ENCODE results near the gene NMRAL1. TPM values are rescaled to one million over a fixed set of nuclear protein-coding genes. Genes with fewer than 3 reads are reported as not detected.

The NMRAL1 gene
- total and polyA plus RNA-seq, 10 donors: 26.3 to 58.6 (median 41.8) TPM

DNA sequence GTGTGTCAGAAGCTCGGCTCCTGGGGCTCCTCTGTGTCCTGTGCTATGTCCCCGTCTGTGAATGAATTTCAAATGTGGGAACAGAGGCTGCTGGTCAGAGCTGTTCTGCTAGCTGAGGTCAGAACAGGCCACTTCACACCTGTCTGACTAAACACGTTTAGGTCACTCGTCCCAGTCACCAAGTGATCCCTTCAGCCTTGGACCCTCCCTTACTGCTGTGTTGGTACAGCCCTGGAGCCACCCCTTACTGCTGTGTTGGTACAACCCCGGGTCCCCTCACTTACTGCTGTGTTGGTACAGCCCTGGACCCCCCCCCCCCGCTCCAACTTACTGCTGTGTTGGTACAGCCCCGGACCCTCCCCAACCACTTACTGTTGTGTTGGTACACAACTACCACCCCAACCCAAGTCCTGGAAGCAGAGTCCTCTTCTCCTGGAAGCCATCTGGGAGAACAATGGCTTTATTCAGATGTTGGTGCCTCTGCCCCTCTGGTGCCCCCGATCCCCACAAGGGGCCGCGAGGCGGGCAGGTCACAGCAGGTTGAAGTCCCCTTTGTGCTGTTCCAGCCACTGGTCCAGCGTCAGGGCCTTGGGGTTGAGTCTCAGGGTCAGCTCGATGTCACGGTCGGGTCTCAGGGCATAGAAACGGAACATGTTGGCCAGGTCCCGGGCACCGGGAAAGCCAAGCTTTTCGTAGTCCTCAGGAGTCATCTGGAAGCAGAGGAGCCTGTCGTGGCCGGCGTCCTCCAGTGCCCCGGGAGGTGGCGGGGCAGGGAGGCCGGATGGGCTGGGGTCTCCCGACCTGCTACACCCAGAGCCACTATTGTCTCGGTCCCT lies 13.0 kb downstream of the NMRAL1 start:
- Histone ChIP-seq H3K4me3 (no peak overlapping the region), H3K4me1 (peaks cover 0 to 42% (median 16%) of the 10 kb centered on the region in 6 donors), H3K36me3 (peaks cover 0 to 91% (median 45%) of the 10 kb centered on the region in 6 donors), H3K9me3 (no peaks in the 10 kb centered on the region), H3K27ac (no peak overlapping the region), H3K27me3 (replicated peaks in 1 of 7) (no peaks in the 10 kb centered on the region)
- WGBS, 5 donors: 87 to 91% (median 90%) methylated on average over 14 to 27 of the region's 27 CpGs
- intact Hi-C loops (cut with DNase I; ENCODE audit: low total_unique reads): no loop called here
- no peak for DNase-seq
- TF ChIP-seq POLR2AphosphoS5 (IDR thresholded peaks at IDR 0.05) (peak in 1 of 3 donors; percentile 31), POLR2A (IDR thresholded peaks at IDR 0.05) (no peak)
- TF ChIP-seq, protein P1, sequence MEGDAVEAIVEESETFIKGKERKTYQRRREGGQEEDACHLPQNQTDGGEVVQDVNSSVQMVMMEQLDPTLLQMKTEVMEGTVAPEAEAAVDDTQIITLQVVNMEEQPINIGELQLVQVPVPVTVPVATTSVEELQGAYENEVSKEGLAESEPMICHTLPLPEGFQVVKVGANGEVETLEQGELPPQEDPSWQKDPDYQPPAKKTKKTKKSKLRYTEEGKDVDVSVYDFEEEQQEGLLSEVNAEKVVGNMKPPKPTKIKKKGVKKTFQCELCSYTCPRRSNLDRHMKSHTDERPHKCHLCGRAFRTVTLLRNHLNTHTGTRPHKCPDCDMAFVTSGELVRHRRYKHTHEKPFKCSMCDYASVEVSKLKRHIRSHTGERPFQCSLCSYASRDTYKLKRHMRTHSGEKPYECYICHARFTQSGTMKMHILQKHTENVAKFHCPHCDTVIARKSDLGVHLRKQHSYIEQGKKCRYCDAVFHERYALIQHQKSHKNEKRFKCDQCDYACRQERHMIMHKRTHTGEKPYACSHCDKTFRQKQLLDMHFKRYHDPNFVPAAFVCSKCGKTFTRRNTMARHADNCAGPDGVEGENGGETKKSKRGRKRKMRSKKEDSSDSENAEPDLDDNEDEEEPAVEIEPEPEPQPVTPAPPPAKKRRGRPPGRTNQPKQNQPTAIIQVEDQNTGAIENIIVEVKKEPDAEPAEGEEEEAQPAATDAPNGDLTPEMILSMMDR (IDR thresholded peaks at IDR 0.05 in 8 of 11, conservative IDR thresholded peaks at IDR 0.05 in 3 of 11): no peak

DNA sequence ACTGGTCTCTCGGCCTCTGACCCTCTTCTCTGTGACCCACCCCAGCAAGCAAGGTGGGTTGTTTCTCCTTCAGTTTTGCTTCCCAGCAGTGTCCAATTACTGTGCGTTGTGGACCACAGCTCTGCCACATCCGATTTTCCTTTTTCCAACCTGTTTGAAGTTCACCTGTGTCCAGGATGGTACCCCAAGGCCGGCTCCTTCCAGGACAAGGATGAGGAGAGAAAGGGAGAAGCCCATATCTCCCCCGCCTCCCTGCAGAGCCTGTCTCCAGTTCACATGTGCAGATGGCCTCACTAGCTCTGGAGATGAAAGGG lies 13.5 kb downstream of the NMRAL1 start:
- Histone ChIP-seq H3K27ac (no peak overlapping the region), H3K4me1 (peaks cover 0 to 37% (median 15%) of the 10 kb centered on the region in 6 donors), H3K9me3 (no peaks in the 10 kb centered on the region), H3K4me3 (no peak overlapping the region), H3K36me3 (peaks cover 0 to 91% (median 45%) of the 10 kb centered on the region in 6 donors), H3K27me3 (replicated peaks in 1 of 7) (no peaks in the 10 kb centered on the region)
- no peak for TF ChIP-seq POLR2AphosphoS5 (IDR thresholded peaks at IDR 0.05)
- TF ChIP-seq, protein P1 (IDR thresholded peaks at IDR 0.05 in 8 of 11, conservative IDR thresholded peaks at IDR 0.05 in 3 of 11): no peak
- intact Hi-C loops (cut with DNase I; ENCODE audit: low total_unique reads): no loop called here
- 90 to 97% (median 95%) methylated on average over 4 to 5 of the region's 5 CpGs for WGBS, 5 donors
- no peak for DNase-seq

DNA sequence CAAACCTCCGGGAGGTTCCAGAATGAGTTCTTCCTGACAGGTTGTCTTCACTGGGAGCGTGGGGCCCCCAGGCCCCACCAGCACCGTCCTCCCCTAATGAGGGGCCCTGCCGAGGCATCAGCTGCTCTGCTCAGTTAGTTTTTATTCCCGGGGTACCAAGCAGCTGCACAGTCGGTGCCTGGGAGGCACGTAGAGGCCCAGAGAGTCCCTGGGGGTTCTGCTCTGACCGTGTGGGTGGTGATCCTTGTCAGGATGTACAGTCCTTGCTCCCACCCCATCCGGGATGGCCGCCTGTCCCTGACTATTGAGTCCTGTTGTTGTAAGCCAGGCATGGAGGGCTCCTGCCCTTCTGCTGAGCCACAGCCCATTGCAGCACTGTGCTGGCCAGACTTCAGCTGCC lies 18.5 kb downstream of the NMRAL1 start:
- 71 to 95% (median 82%) methylated on average over 4 to 10 of the region's 10 CpGs for WGBS, 5 donors
- TF ChIP-seq, protein P1 (IDR thresholded peaks at IDR 0.05 in 8 of 11, conservative IDR thresholded peaks at IDR 0.05 in 3 of 11): no peak
- TF ChIP-seq POLR2A (IDR thresholded peaks at IDR 0.05) (no peak), POLR2AphosphoS5 (IDR thresholded peaks at IDR 0.05) (peak in 1 of 3 donors; percentile 9)

DNA sequence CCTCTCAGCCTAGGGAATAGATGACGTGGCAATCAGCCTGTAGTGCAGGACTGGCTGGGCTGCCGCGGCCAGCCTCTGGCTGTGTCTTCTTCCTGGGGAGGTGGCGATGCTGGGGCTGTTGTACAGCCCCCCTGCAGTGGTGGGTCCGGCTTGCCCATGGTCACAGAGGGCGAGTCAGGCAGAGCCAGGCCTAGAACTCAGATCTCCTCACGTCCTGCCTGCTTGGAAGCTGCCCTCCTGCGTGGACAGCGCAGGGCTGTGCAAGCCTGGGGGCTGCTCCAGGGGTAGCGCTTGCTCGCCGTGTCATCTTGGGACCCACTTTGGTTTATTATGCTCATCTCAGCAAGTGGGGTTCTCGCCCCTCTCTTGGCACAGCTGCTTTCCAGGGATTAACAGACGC lies 19.3 kb downstream of the NMRAL1 start:
- TF ChIP-seq, protein P1 (IDR thresholded peaks at IDR 0.05 in 8 of 11, conservative IDR thresholded peaks at IDR 0.05 in 3 of 11): no peak
- peak in 1 of 3 donors; percentile 29 for TF ChIP-seq POLR2AphosphoS5 (IDR thresholded peaks at IDR 0.05)
- no peak for TF ChIP-seq POLR2A (IDR thresholded peaks at IDR 0.05)
- H3K4me3 ChIP-seq: no peak overlapping the region
- DNase-seq: no peak
- no peaks in the 10 kb centered on the region for H3K27me3 ChIP-seq (replicated peaks in 1 of 7)
- peaks cover 4 to 94% (median 65%) of the 10 kb centered on the region in 6 donors for H3K36me3 ChIP-seq
- 87 to 93% (median 93%) methylated on average over 10 to 14 of the region's 14 CpGs for WGBS, 5 donors
- intact Hi-C loops (cut with DNase I; ENCODE audit: low total_unique reads): no loop called here
- H3K4me1 ChIP-seq: peaks cover 0 to 22% (median 13%) of the 10 kb centered on the region in 6 donors
- H3K27ac ChIP-seq: no peak overlapping the region
- no peaks in the 10 kb centered on the region for H3K9me3 ChIP-seq

More for the DNA sequence above, 18.5 kb downstream of the NMRAL1 start:
- no peak overlapping the region for H3K4me3 ChIP-seq
- no peak for DNase-seq
- H3K27ac ChIP-seq: no peak overlapping the region
- H3K36me3 ChIP-seq: peaks cover 4 to 91% (median 57%) of the 10 kb centered on the region in 6 donors
- intact Hi-C loops (cut with DNase I; ENCODE audit: low total_unique reads): no loop called here
- H3K4me1 ChIP-seq: peaks cover 0 to 22% (median 13%) of the 10 kb centered on the region in 6 donors
- no peaks in the 10 kb centered on the region for H3K9me3 ChIP-seq
- H3K27me3 ChIP-seq (replicated peaks in 1 of 7): no peaks in the 10 kb centered on the region

Data from spleen (tissue), 11 donors.